ENCODE measurements around the gene CCR5.
"Not testable (repeated sequence)": the region's sequence is repeated elsewhere in the genome, so short reads cannot be mapped to it uniquely, and the experiment has no call there.

The CCR5 gene

GRCh38 chr3:46388847-46389246 is 18.1 kb downstream of the CCR5 start:
- DNase-seq = not testable (repeated sequence)

- DNase-seq = no peak
These were observed 18.6 kb downstream of the CCR5 start for GRCh38 chr3:46389306-46389705.

GRCh38 chr3:46391526-46391925 is 20.8 kb downstream of the CCR5 start:
- DNase-seq = not testable (repeated sequence)

- DNase-seq = no peak
These were observed 22.3 kb downstream of the CCR5 start for GRCh38 chr3:46393011-46393410.

- DNase-seq = no peak
These were observed 23.0 kb downstream of the CCR5 start for GRCh38 chr3:46393554-46394434.

- no peak for DNase-seq
These were observed 24.5 kb downstream of the CCR5 start for GRCh38 chr3:46395210-46395661.

- no peak for DNase-seq
These were observed 25.2 kb downstream of the CCR5 start for GRCh38 chr3:46395766-46396530.

GRCh38 chr3:46397111-46397510 is 26.4 kb downstream of the CCR5 start:
- DNase-seq = no peak

- DNase-seq = no peak
These were observed 27.6 kb downstream of the CCR5 start for GRCh38 chr3:46398186-46398955.

GRCh38 chr3:46399098-46399497 is 28.4 kb downstream of the CCR5 start:
- no peak for DNase-seq

GRCh38 chr3:46399557-46399956 is 28.8 kb downstream of the CCR5 start:
- DNase-seq = no peak

GRCh38 chr3:46400000-46400734 is 29.4 kb downstream of the CCR5 start:
- DNase-seq = no peak

GRCh38 chr3:46400846-46401245 is 30.1 kb downstream of the CCR5 start:
- DNase-seq = no peak

GRCh38 chr3:46401579-46401978 is 30.8 kb downstream of the CCR5 start:
- no peak for DNase-seq

GRCh38 chr3:46402902-46403301 is 32.2 kb downstream of the CCR5 start:
- DNase-seq = not testable (repeated sequence)

GRCh38 chr3:46405301-46406019 is 34.7 kb downstream of the CCR5 start:
- DNase-seq = no peak

GRCh38 chr3:46406443-46406787 is 35.7 kb downstream of the CCR5 start:
- DNase-seq = no peak

GRCh38 chr3:46406788-46407611 is 36.3 kb downstream of the CCR5 start, which contains the start of the genes CCR5AS and CCRL2:
CCR5AS (minus strand) TSS chr3:46407066.
CCRL2 (plus strand) TSS chr3:46407259; CDS start chr3:46408080, 821 bp downstream.
- DNase-seq = no peak

- no peak for DNase-seq
These were observed 37.2 kb downstream of the CCR5 start for GRCh38 chr3:46407970-46408369.

- no peak for DNase-seq
These were observed 38.1 kb downstream of the CCR5 start for GRCh38 chr3:46408853-46409252.

Measured in amniotic stem cell (primary cell).